DND-41 (cell line): ENCODE data around the gene BAIAP2L1.
"Not testable (repeated sequence)": the region's sequence is repeated elsewhere in the genome, so short reads cannot be mapped to it uniquely, and the experiment has no call there.

Experiments
- ATAC-seq: fragments of 200-7000 bp; cut with Tn5 transposase; 3 replicates; pipeline ENCODE4 v1.9.1; 2021; ENCODE audit warnings: low read depth; ENCODE audit not compliant: insufficient read depth
- DNase-seq: peaks from one replicate; pipeline ENCODE4 v3.0.0-alpha.2; 2020
- H2AFZ ChIP-seq: 2 replicates; pipeline ENCODE4 v1.6.0; 2012; ENCODE audit warnings: low read depth, low read length
- H3K27ac ChIP-seq: 2 replicates; pipeline ENCODE4 v1.5.1; 2012; ENCODE audit warnings: low read length, inconsistent platforms
- H3K27me3 ChIP-seq: fragments of 200-600 bp; sonication (generic); 2 replicates; pipeline ENCODE4 v1.6.0; 2012; ENCODE audit warnings: low read length, mild to moderate bottlenecking, inconsistent platforms; ENCODE audit not compliant: insufficient read depth, poor library complexity
- H3K36me3 ChIP-seq: 2 replicates; pipeline ENCODE4 v1.5.1; 2012; ENCODE audit warnings: low read length, inconsistent platforms; ENCODE audit not compliant: insufficient read depth
- H3K4me1 ChIP-seq: 2 replicates; pipeline ENCODE4 v1.5.1; 2012; ENCODE audit warnings: mild to moderate bottlenecking, low read length; ENCODE audit not compliant: insufficient read depth
- H3K4me2 ChIP-seq: 2 replicates; pipeline ENCODE4 v1.6.0; 2012; ENCODE audit warnings: mild to moderate bottlenecking, moderate library complexity, low read length, inconsistent platforms; ENCODE audit not compliant: insufficient read depth
- H3K4me3 ChIP-seq, 2 experiments: fragments of 200-600 bp in 1 of 2; shearing (Covaris generic) in 1 of 2; 2 replicates each; pipeline ENCODE4 v1.5.1; 2012 to 2016; ENCODE audit warnings: inconsistent platforms in 2 of 2, low read length in 2 of 2, mild to moderate bottlenecking in 2 of 2, low read depth in 1 of 2, moderate library complexity in 1 of 2
- H3K79me2 ChIP-seq: 2 replicates; pipeline ENCODE4 v1.6.0; 2012; ENCODE audit warnings: low read length, inconsistent platforms; ENCODE audit not compliant: insufficient read depth
- H3K9ac ChIP-seq: 2 replicates; pipeline ENCODE4 v1.6.0; 2012; ENCODE audit warnings: low read depth, mild to moderate bottlenecking, inconsistent platforms, low read length, moderate library complexity
- H3K9me3 ChIP-seq: 2 replicates; pipeline ENCODE4 v1.5.1; 2012; ENCODE audit warnings: low read length, moderate library complexity, mild to moderate bottlenecking, inconsistent platforms; ENCODE audit not compliant: insufficient read depth, severe bottlenecking
- H4K20me1 ChIP-seq: 2 replicates; pipeline ENCODE4 v1.6.0; 2012; ENCODE audit warnings: low read length; ENCODE audit not compliant: insufficient read depth
- CTCF ChIP-seq: IDR thresholded peaks from 2 replicates; pipeline ENCODE4 v1.5.1; 2012; ENCODE audit warnings: borderline replicate concordance, low read length, moderate library complexity, mild to moderate bottlenecking; ENCODE audit not compliant: poor library complexity, severe bottlenecking; ENCODE audit errors: extremely low read depth
- EZH2 ChIP-seq: IDR thresholded peaks from 3 replicates; pipeline ENCODE4 v1.6.1; 2012; ENCODE audit warnings: borderline replicate concordance, low read depth, mild to moderate bottlenecking, moderate library complexity, low read length, inconsistent platforms; ENCODE audit not compliant: severe bottlenecking

The BAIAP2L1 gene

GRCh38 chr7:98387544-98388226 is 13.2 kb downstream of the BAIAP2L1 start:
- Histone ChIP-seq H3K79me2 (no peaks in the 10 kb centered on the region), H3K4me1 (no peaks in the 10 kb centered on the region), H3K9ac (no peak overlapping the region), H3K27ac (no peak overlapping the region), H4K20me1 (no peaks in the 10 kb centered on the region), H3K27me3 (peaks cover 6% of the 10 kb centered on the region), H3K4me2 (no peak overlapping the region), H2AFZ (no peak overlapping the region), H3K4me3 (no peak overlapping the region), H3K36me3 (no peaks in the 10 kb centered on the region), H3K9me3 (no peaks in the 10 kb centered on the region)
- TF ChIP-seq EZH2 (no peak), CTCF (no peak)
- DNase-seq (no peak), ATAC-seq (no peak)

- Histone ChIP-seq H4K20me1 (no peaks in the 10 kb centered on the region), H3K4me1 (no peaks in the 10 kb centered on the region), H3K27ac (no peak overlapping the region), H3K27me3 (peaks cover 6% of the 10 kb centered on the region), H3K9ac (no peak overlapping the region), H3K79me2 (no peaks in the 10 kb centered on the region), H3K4me2 (no peak overlapping the region), H3K36me3 (no peaks in the 10 kb centered on the region), H3K4me3 (no peak overlapping the region), H3K9me3 (no peaks in the 10 kb centered on the region), H2AFZ (no peak overlapping the region; the same call in 1 of the 2 replicates)
- TF ChIP-seq EZH2, result no peak
- no peak for TF ChIP-seq CTCF
- DNase-seq, result no peak
- ATAC-seq, result 0 out of 3 replicates have a peak, but pooled peaks have one; percentile 35
Observed at GRCh38 chr7:98387131-98387530, 13.8 kb downstream of the BAIAP2L1 start.

GRCh38 chr7:98385532-98385931 is 15.4 kb downstream of the BAIAP2L1 start:
- not testable (repeated sequence) for H3K9ac ChIP-seq, H3K4me1 ChIP-seq, H3K36me3 ChIP-seq, ATAC-seq, H4K20me1 ChIP-seq, H2AFZ ChIP-seq, H3K27me3 ChIP-seq, H3K79me2 ChIP-seq, H3K4me2 ChIP-seq, H3K27ac ChIP-seq, H3K4me3 ChIP-seq, H3K9me3 ChIP-seq, DNase-seq

GRCh38 chr7:98378210-98378819 is 22.6 kb downstream of the BAIAP2L1 start:
- Histone ChIP-seq H3K27me3 (no peaks in the 10 kb centered on the region), H3K27ac (no peak overlapping the region), H4K20me1 (no peaks in the 10 kb centered on the region), H2AFZ (no peak overlapping the region), H3K9me3 (no peaks in the 10 kb centered on the region), H3K4me3 (no peak overlapping the region), H3K79me2 (no peaks in the 10 kb centered on the region), H3K4me2 (no peak overlapping the region), H3K4me1 (no peaks in the 10 kb centered on the region), H3K9ac (no peak overlapping the region), H3K36me3 (no peaks in the 10 kb centered on the region)
- DNase-seq (no peak), ATAC-seq (no peak)
- TF ChIP-seq CTCF (no peak), EZH2 (no peak)
